GM12874 (cell line): ENCODE data around the gene MTERF2.

ENCODE experiments used
- CTCF ChIP-seq: IDR thresholded peaks from 2 replicates; pipeline ENCODE4 v1.5.1; 2011; ENCODE audit warnings: low read depth, mild to moderate bottlenecking, control low read depth, low read length, moderate library complexity; ENCODE audit not compliant: insufficient read depth

MTERF2 gene

GRCh38 chr12:106950591-106950990 lies 36.4 kb downstream of the MTERF2 start:
- no peak for TF ChIP-seq CTCF

GRCh38 chr12:106947461-106947860 lies 39.5 kb downstream of the MTERF2 start:
- no peak for TF ChIP-seq CTCF

- TF ChIP-seq CTCF: no peak
Observed at GRCh38 chr12:106945261-106945851, 41.6 kb downstream of the MTERF2 start.

- no peak for TF ChIP-seq CTCF
Observed at GRCh38 chr12:106942775-106943174, 44.2 kb downstream of the MTERF2 start.

GRCh38 chr12:106941481-106942156 lies 45.3 kb downstream of the MTERF2 start:
- TF ChIP-seq CTCF: no peak

- TF ChIP-seq CTCF: no peak
Observed at GRCh38 chr12:106934277-106934676, 52.7 kb downstream of the MTERF2 start.
